NB4 (cell line): ENCODE data around the gene MSI2.

Experiments used
- CTCF ChIP-seq: IDR thresholded peaks from one replicate; pipeline ENCODE4 v1.5.1; 2012; ENCODE audit warnings: low read depth, low read length
- MAX ChIP-seq: IDR thresholded peaks from 2 replicates; pipeline ENCODE4 v1.6.1; 2011; ENCODE audit warnings: low read depth, low read length
- MYC ChIP-seq: IDR thresholded peaks from 2 replicates; pipeline ENCODE4 v1.6.1; 2011; ENCODE audit warnings: low read depth, low read length
- POLR2A ChIP-seq: IDR thresholded peaks from 2 replicates; pipeline ENCODE4 v1.6.1; 2011; ENCODE audit warnings: mild to moderate bottlenecking; ENCODE audit not compliant: insufficient read length; ENCODE audit errors: extremely low read depth

DNA sequence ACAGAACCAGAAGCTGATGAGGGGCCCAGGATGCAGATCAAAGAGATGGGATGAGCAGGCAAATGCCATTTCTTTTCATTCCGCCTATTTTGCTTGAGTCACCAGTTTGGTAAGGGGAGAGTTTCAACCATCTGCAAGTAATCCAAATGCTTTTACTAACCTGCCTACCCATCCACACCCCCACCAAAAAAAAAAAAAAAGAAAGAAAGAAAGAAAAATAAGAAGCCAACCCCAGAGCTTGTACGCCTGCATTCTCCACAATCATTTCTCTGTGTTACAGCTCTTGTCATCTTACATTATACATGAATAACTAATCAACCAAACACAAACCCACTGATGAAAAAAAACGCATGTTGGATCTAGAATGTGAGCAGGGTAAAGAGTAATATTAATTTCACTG, 15.7 kb upstream of the MSI2 start:
- TF ChIP-seq POLR2A (no peak), CTCF (no peak), MYC (no peak), MAX (no peak)
